Transverse colon (tissue), 4 donors: Measurements from ENCODE around the gene ZNF575. TPM values are rescaled to one million over a fixed set of nuclear protein-coding genes. Genes with fewer than 3 reads are reported as not detected.

Experiments
- DNase-seq: peaks from one replicate; pipeline ENCODE4 v3.0.0-alpha.2; 2019
- H3K27ac ChIP-seq, 4 donors: fragments of 200-600 bp; sonication (generic); 2 replicates each; pipeline ENCODE4 v1.5.1; 2016 to 2018; ENCODE audit warnings: inconsistent platforms in 4 of 4
- H3K27me3 ChIP-seq: fragments of 200-600 bp; sonication (generic); 2 replicates; pipeline ENCODE4 v1.5.1; 2017; ENCODE audit warnings: inconsistent platforms
- H3K36me3 ChIP-seq, 4 donors: fragments of 200-600 bp; sonication (generic); 2 replicates each; pipeline ENCODE4 v1.5.1; 2017 to 2019; ENCODE audit warnings: inconsistent platforms in 4 of 4
- H3K4me1 ChIP-seq, 4 donors: fragments of 200-600 bp; sonication (generic); 2 replicates each; pipeline ENCODE4 v1.5.1; 2017 to 2020; ENCODE audit warnings: inconsistent platforms in 4 of 4
- H3K4me3 ChIP-seq, 4 donors: fragments of 200-600 bp; sonication (generic); 1 replicate in 1 of 4; 2 replicates in 3 of 4; pipeline versions ENCODE4 v1.5.1 to v1.6.1; 2017 to 2019; ENCODE audit warnings: inconsistent platforms in 4 of 4
- H3K9me3 ChIP-seq, 2 donors: fragments of 200-600 bp; sonication (generic); 2 replicates each; pipeline ENCODE4 v1.5.1; 2017 to 2019; ENCODE audit warnings: inconsistent platforms in 2 of 2
- EP300 ChIP-seq: sonication (generic); formaldehyde crosslinking; IDR thresholded peaks from one replicate; pipeline ENCODE4 v1.6.1; 2017; ENCODE audit warnings: antibody characterized with exemption, low read depth
- POLR2A ChIP-seq: fragments of 450-650 bp; IDR thresholded peaks from one replicate; pipeline ENCODE4 v1.6.1; 2016; ENCODE audit warnings: antibody characterized with exemption, mild to moderate bottlenecking, moderate library complexity
- POLR2AphosphoS5 ChIP-seq, 3 donors: sonication (generic); formaldehyde crosslinking; IDR thresholded peaks; one replicate each; pipeline ENCODE4 v1.6.1; 2016; ENCODE audit warnings: antibody characterized with exemption in 3 of 3
- WGBS, 2 donors: methylation state at CpG; one replicate each; pipeline ENCODE4 v1.1.5; 2018; ENCODE audit warnings: low coverage in 1 of 2; 5-methylcytosine and 5-hydroxymethylcytosine counted together
- in situ Hi-C, 4 donors: fragments of 200-750 bp; cut with MboI; loops; one replicate each; pipeline versions ENCODE4 v1.15.0 to v1.15.1; 2017; ENCODE audit warnings: low sequenced_read_pairs in 3 of 4, low pct_ligation_motif_present in 1 of 4, low pct_unique_long_range_greater_than_20kb in 1 of 4
- intact Hi-C: fragments of 100-400 bp; cut with DNase I; formaldehyde crosslinking; loops from one replicate; pipeline ENCODE4 v1.15.1; 2023; ENCODE audit warnings: low total_unique reads
- total RNA-seq, 4 donors: library from RNA; depleted of rRNA; stranded (reverse); fragments of >200 nt; gene quantifications; one replicate each; pipeline ENCODE4 v1.1.0, GENCODE V29; 2016
- TF ChIP-seq, protein P1 (sequence below), 5 experiments: fragments of 200-600 bp in 3 of 5; fragments of 450-650 bp in 2 of 5; sonication (generic) in 3 of 5; IDR thresholded peaks; 1 replicate in 2 of 5; 2 replicates in 3 of 5; pipeline ENCODE4 v1.5.1; 2016 to 2017; ENCODE audit warnings: antibody characterized with exemption in 5 of 5, inconsistent platforms in 3 of 5, mild to moderate bottlenecking in 2 of 5, moderate library complexity in 1 of 5

The ZNF575 gene
- total RNA-seq, 4 donors from 2014 or later = 0.20 to 1.9 (median 1.8) TPM; not detected in 1

DNA sequence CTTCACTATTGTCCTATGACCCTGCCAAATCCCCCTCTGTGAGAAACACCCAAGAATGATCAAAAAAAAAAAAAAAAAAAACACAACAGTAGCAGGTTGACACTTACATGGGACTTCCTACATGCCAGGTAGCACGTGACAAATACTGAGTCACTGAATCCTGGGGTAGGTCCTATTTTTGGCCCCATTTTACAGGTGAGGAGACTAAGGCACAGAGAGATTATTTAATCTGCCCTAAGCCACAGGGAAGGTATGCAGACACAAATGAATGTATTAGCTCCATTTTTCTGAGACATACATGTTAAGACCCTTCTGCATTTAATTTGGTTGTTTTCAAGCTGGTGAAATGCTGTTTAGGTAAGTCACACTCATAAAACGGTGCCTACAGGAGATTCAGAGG lies 15.7 kb downstream of the ZNF575 start:
- intact Hi-C loops (no loop called here), in situ Hi-C loops (no loop called here)
- Histone ChIP-seq H3K27me3 (no peaks in the 10 kb centered on the region), H3K36me3 (peaks cover 0 to 32% (median 13%) of the 10 kb centered on the region in 4 donors), H3K27ac (no peak overlapping the region), H3K4me3 (no peak overlapping the region), H3K9me3 (no peaks in the 10 kb centered on the region), H3K4me1 (no peaks in the 10 kb centered on the region)
- 85 to 86% methylated on average over 2 of the region's 2 CpGs for WGBS, 2 donors
- TF ChIP-seq EP300 (no peak), POLR2A (no peak), POLR2AphosphoS5 (IDR thresholded peaks at IDR 0.05) (no peak)
- TF ChIP-seq, protein P1, sequence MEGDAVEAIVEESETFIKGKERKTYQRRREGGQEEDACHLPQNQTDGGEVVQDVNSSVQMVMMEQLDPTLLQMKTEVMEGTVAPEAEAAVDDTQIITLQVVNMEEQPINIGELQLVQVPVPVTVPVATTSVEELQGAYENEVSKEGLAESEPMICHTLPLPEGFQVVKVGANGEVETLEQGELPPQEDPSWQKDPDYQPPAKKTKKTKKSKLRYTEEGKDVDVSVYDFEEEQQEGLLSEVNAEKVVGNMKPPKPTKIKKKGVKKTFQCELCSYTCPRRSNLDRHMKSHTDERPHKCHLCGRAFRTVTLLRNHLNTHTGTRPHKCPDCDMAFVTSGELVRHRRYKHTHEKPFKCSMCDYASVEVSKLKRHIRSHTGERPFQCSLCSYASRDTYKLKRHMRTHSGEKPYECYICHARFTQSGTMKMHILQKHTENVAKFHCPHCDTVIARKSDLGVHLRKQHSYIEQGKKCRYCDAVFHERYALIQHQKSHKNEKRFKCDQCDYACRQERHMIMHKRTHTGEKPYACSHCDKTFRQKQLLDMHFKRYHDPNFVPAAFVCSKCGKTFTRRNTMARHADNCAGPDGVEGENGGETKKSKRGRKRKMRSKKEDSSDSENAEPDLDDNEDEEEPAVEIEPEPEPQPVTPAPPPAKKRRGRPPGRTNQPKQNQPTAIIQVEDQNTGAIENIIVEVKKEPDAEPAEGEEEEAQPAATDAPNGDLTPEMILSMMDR (IDR thresholded peaks at IDR 0.05) = no peak
- no peak for DNase-seq

DNA sequence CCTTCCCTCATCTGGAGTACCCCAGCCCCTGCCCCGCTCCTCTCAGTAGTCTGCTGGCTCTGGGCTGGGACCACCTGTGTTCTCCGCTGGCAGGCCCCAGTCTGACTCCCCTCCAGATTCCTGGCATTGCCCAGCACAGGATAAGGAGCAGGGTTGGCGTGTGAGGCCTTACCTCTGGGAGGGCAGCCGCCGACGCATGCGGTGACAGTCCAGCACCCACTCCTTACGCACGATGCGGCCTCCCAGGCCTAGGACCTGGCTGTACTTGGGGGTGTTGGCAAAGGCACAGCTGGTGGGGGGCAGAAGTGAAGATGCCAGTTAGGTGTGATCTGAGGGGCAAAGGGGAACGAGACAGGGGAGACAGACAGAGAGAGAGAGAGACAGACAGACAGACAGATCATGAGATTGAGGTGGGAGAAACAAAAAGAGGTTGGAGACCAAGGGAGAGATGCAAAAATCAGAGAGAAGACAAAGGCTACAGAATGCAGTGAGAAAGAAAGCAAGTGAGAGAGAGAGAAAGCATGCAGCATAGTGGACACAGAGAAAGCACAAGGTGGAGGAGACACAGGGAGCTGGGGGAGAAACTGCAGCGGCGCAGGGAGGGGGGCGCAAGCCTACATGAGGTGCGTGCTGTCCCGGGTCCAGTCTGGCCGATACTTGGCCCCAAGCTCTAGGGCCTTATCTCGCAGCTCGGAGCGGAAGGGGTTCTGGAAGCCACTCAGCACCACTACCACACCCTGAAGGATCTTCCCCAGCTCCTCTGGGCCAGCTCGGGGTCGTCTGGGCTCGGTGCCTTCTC lies 18.6 kb downstream of the ZNF575 start:
- H3K36me3 ChIP-seq = peaks cover 0 to 40% (median 13%) of the 10 kb centered on the region in 4 donors
- no peak for TF ChIP-seq POLR2A
- no peak for TF ChIP-seq POLR2AphosphoS5 (IDR thresholded peaks at IDR 0.05)
- no peak for TF ChIP-seq EP300
- TF ChIP-seq, protein P1 (IDR thresholded peaks at IDR 0.05) = no peak
- whole genome bisulfite sequencing, 2 donors = 67 to 87% methylated on average over 2 to 21 of the region's 23 CpGs

DNA sequence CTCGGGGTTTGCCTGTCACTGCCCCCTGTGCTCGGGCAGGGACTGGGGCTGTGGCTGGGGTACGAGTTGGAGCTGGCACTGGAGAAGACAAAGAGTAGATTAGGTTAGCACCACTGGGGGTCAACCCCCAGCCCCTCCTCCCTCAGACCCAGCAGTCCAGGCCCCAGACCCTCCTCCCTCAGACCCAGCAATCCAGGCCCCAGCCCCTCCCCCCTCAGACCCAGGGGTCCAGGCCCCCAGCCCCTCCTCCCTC lies 19.1 kb downstream of the ZNF575 start:
- H3K36me3 ChIP-seq = peaks cover 0 to 40% (median 13%) of the 10 kb centered on the region in 4 donors
- H3K4me1 ChIP-seq = no peaks in the 10 kb centered on the region
- DNase-seq = no peak
- no peak overlapping the region for H3K27ac ChIP-seq
- no peaks in the 10 kb centered on the region for H3K27me3 ChIP-seq
- in situ Hi-C loops (loop anchor here in 1 of 4 donors (10.0 kb wide), 1 partner anchor 93 kb away; no protein-coding TSS in a partner anchor), intact Hi-C loops (no loop called here)
- TF ChIP-seq EP300 (no peak), POLR2A (no peak), POLR2AphosphoS5 (IDR thresholded peaks at IDR 0.05) (no peak)
- TF ChIP-seq, protein P1 (IDR thresholded peaks at IDR 0.05) = no peak
- H3K4me3 ChIP-seq = no peak overlapping the region
- 82% methylated on average over 3 of the region's 3 CpGs; no CpG with 5 or more reads in 1 of the 2 donors for WGBS, 2 donors
- no peaks in the 10 kb centered on the region for H3K9me3 ChIP-seq

More for the DNA sequence above, 18.6 kb downstream of the ZNF575 start:
- in situ Hi-C loops (loop anchor here in 1 of 4 donors (10.0 kb wide), 1 partner anchor 93 kb away; no protein-coding TSS in a partner anchor), intact Hi-C loops (no loop called here)
- DNase-seq = no peak
- no peaks in the 10 kb centered on the region for H3K27me3 ChIP-seq
- no peaks in the 10 kb centered on the region for H3K4me1 ChIP-seq
- no peaks in the 10 kb centered on the region for H3K9me3 ChIP-seq
- H3K4me3 ChIP-seq = no peak overlapping the region
- no peak overlapping the region for H3K27ac ChIP-seq

DNA sequence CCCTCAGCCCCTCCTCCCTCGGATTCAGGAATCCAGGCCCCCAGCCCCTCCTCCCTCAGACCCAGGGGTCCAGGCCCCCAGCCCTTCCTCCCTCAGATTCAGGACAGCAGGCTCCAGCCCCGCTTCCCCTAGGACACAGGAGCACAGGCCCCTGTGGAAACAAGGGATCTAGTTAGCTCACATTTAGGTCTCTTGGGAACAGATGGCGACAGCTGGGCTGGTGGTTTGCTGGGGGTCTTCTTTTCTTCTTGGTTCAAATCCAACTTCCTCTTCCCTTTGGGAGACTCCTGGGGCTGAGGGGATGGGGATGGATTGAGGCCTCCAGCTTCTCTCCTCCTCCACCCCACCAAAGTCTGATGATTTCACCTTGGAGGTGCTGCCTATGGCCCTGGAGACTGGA lies 19.6 kb downstream of the ZNF575 start:
- TF ChIP-seq POLR2AphosphoS5 (IDR thresholded peaks at IDR 0.05) (no peak), EP300 (no peak), POLR2A (no peak)
- TF ChIP-seq, protein P1 (IDR thresholded peaks at IDR 0.05) = no peak
- WGBS, 2 donors = 80% methylated on average over 2 of the region's 3 CpGs; no CpG with 5 or more reads in 1 of the 2 donors
- peaks cover 0 to 40% (median 13%) of the 10 kb centered on the region in 4 donors for H3K36me3 ChIP-seq
- H3K4me1 ChIP-seq = no peaks in the 10 kb centered on the region
- intact Hi-C loops = no loop called here
- H3K27me3 ChIP-seq = no peaks in the 10 kb centered on the region
- H3K4me3 ChIP-seq = no peak overlapping the region
- no peaks in the 10 kb centered on the region for H3K9me3 ChIP-seq
- no peak for DNase-seq
- no peak overlapping the region for H3K27ac ChIP-seq
- in situ Hi-C loops = loop anchor here in 1 of 4 donors (10.0 kb wide), 1 partner anchor 92 kb away; no protein-coding TSS in a partner anchor
